NCI-H460 (cell line): ENCODE results near the gene AKAP17A. TPM values are rescaled to one million over a fixed set of nuclear protein-coding genes. Genes with fewer than 3 reads are reported as not detected.
"Not testable (repeated sequence)": the region's sequence is repeated elsewhere in the genome, so short reads cannot be mapped to it uniquely, and the experiment has no call there.

ENCODE experiments used
- DNase-seq: peaks from one replicate; pipeline ENCODE4 v3.0.0-alpha.2; 2016; ENCODE audit warnings: low read depth; ENCODE audit errors: extremely low read depth
- polyA plus RNA-seq: library from polyadenylated mRNA; depleted of rRNA; stranded (reverse); fragments of >200 nt; gene quantifications from 2 replicates; pipeline ENCODE4 v1.2.3, GENCODE V29; 2014; cell fraction: nucleus; rRNA removed
- total RNA-seq: library from RNA; depleted of rRNA; stranded (reverse); fragments of >200 nt; shearing (Covaris generic); gene quantifications from 2 replicates; pipeline ENCODE4 v1.2.3, GENCODE V29; 2014; rRNA removed

Gene AKAP17A, protein sequence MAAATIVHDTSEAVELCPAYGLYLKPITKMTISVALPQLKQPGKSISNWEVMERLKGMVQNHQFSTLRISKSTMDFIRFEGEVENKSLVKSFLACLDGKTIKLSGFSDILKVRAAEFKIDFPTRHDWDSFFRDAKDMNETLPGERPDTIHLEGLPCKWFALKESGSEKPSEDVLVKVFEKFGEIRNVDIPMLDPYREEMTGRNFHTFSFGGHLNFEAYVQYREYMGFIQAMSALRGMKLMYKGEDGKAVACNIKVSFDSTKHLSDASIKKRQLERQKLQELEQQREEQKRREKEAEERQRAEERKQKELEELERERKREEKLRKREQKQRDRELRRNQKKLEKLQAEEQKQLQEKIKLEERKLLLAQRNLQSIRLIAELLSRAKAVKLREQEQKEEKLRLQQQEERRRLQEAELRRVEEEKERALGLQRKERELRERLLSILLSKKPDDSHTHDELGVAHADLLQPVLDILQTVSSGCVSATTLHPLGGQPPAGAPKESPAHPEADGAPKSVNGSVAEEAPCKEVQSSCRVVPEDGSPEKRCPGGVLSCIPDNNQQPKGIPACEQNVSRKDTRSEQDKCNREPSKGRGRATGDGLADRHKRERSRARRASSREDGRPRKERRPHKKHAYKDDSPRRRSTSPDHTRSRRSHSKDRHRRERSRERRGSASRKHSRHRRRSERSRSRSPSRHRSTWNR
- total RNA-seq, result 36.0 and 37.9 TPM in 2 replicates
- polyA plus RNA-seq, result 195 and 224 TPM in 2 replicates

DNA sequence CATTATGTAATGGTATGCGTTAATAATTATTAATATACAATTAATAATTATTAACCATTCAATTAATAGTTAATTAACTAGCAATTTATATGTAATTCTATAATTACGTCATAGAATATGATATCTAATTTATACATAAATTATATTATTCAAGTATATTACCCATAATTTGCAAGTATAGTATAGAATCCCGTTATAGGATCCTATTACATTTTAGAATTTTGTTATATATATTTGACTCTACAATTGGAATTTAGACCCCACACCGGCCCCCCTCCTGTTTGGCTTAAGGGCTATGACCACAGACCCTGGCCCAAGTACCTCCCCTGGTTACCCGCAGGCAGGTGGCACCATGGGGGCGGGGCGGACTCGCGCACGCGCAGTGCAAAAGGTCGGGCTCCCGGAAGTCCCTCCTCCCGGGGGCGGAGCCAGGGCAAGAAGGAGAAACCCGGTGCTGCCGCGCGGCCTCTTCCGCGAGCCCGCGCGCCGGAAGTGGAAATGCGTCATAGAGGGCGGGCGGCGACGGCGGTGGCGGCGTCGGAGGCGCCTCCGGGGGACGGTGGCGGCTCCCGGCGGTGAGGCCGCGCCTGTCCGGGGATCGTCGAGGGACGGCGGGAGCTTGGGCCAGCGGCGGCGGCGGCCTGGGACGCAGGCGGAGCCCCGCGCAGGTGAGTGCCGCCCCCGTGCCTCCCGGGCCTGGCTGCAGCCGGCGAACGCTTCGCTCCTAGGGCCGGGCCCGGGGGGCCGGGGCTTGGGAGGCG lies at the start of gene AKAP17A:
TSS of gene AKAP17A (plus strand) at position 503 of the 761 bp plus-strand sequence. CDS start 1,859 bp downstream, outside the sequence.
- DNase-seq, result peak; percentile 98

DNA sequence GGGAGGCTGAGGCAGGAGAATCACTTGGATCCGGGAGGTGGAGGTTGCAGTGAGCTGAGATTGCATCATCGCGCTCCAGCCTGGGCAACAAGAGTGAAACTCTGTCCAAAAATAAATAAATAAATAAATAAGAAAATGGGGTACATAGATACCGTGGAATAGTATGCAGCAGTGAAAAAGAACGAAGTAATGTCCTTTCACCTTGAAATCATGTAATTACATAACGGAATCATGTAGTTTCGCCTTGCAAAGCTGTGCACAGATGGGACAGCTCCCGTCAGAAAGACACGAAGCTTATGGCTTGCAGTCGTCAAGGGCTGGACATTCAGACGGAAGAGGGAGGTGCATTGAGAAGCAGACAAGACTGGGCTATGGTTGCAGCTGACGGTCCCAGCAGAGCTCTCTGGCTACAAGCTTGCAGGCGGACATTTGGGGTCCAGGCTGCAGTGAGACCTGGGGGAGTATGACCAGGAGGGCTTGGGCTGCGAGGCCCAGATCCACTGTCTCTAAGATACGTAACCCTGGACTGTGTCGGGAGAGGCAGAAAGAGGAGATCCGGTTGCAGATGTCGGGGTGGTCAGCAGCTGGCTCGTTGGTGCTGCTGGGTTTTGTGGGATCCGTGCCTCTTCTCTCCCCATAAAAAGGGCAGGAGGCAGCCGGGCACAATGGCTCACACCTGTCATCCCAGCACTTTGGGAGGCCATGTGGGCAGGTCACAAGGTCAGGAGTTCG lies 48.2 kb upstream of the AKAP17A start:
- no peak for DNase-seq

DNA sequence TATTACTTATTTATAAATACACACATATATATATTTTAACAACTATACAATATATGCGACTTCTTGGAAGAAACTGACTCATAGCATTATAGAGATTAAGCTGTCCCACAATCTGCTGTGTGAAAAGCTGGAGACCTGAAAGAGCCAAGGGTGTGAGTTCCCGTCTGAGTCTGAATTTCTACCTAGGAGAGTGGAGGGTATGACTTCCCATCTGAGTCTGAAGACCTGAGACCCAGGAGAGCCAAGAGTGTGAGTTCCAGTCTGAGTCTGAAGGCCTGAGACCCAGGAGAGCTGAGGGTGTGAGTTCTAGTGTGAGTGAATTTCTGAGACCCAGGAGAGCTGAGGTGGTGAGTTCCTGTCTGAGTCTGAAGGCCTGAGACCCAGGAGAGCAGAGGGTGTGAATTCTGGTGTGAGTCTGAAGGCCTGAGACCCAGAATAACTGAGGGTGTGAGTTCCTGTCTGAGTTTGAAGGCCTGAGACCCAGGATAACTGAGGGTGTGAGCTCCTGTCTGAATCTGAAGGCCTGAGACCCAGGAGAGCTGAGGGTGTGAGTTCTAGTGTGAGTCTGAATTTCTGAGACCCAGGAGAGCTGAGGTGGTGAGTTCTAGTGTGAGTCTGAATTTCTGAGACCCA lies 45.5 kb upstream of the AKAP17A start:
- no peak for DNase-seq

DNA sequence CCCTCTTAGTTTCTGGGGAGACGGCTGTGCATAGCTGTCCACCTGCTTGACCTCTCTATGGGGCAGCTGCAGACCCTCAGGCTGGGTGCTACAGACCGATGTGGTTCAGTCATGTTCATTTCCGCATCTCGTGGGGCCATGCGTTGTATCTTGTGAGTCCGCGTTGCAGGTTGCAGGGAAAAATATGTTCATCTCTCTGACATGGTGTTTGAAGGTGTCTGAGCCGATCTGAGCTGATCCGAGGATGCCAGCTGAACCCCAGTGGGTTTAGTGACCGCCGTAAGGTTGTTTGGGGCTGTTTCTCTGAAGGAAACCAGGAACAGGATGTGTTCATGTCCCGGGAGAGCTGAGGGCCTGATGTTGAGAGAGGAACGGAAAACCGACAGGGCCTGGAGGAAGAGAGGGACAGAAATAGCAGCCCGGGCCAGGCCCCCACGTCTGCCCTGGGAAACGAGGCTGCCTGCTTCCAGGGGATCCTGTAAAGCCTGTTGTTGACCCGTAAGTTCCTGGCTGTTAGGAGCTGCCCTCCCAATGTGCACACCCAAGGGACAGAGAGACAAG lies 44.6 kb upstream of the AKAP17A start:
- no peak for DNase-seq

DNA sequence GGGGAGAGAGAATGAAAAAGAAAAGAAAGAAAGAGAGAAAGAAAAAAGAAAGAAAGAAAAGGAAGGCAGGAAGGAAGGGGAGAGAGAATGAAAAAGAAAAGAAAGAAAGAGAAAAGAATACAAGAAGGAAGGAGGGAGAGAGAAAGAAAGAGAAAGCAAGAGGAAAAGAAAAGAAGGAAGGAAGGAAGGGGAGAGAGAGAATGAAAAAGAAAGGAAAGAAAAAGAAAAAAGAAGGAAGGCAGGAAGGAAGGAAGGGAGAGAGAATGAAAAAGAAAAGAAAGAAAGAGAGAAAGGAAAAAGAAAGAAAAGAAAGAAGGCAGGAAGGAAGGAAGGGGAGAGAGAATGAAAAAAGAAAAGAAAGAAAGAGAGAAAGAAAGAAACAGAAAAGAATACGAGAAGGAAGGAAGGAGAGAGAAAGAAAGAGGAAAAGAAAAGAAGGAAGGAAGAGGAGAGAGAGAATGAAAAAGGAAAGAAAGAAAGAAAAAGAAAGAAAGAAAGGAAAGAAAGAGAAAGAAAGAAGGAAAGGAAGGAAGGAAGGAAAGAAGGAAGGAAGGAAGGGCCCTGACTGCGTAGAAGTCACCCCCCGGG lies 39.4 kb upstream of the AKAP17A start:
- DNase-seq, result no peak

DNA sequence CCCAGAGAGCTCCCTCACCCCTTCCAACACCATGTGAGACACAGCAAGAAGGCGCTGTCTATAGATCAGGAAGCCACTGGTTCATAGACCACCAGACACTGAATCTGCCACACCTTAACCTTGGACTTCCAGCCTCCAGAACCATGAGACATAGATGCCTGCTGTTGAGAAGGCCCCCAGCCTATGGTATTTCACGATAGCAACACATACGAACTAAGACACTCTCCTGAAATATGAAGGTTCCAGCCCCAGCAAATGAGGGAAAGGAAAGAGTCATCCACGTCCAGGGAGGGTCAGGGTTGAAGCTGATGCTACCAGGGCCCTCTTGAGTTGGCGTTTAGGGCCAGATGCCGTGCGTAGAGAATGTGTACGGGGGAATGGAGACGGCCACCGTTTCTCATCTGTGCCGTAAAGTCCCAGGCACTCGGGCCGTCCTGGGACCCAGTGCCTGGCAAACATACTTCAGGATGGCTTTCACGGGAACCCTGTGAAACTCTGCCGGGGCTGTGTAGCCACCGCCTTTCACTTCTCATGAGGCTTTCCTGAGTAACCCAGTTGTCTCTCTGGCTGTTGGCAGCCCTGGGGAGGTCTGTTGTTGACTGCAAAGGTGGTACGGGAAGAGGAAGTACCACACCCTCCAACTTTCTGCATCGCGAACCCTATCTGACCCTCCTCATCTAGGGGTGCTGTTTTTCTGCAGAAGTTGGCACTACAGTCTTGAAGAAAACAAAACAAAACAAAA lies 36.8 kb upstream of the AKAP17A start:
- no peak for DNase-seq

DNA sequence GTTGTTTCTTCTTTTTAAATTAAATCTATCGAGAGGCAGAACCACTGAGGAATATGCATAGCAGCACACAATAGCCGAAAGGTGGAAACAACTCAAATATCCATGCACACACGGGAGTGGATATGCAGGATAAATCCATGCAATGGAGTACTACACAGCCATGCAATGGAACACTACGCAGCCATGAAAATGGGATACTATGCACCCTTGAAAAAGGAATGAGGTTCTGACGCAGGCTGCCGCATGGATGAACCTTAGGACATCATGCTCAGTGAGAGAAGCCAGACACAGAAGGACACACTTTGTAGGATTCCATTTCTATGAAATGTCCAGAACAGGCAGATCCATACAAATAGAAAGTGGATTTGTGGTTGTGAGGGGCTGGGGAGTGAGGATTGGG lies 36.0 kb upstream of the AKAP17A start:
- no peak for DNase-seq

DNA sequence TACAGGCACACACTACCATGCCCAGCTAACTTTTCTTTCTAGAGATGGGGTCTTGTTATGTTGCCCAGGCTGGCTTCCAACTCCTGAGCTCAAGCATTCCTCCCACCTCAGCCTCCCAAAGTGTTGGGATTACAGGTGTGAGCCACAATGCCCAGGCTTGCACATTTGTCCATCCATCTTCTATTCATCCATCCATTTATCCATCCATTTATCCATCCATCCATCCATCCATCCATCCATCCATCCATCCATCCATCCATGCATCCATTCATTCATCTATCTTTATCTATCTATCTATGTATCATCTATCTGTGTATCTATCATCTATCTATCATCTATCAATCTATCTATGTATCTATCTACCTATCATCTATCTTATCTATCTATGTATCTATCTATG lies 34.0 kb upstream of the AKAP17A start:
- DNase-seq, result not testable (repeated sequence)

DNA sequence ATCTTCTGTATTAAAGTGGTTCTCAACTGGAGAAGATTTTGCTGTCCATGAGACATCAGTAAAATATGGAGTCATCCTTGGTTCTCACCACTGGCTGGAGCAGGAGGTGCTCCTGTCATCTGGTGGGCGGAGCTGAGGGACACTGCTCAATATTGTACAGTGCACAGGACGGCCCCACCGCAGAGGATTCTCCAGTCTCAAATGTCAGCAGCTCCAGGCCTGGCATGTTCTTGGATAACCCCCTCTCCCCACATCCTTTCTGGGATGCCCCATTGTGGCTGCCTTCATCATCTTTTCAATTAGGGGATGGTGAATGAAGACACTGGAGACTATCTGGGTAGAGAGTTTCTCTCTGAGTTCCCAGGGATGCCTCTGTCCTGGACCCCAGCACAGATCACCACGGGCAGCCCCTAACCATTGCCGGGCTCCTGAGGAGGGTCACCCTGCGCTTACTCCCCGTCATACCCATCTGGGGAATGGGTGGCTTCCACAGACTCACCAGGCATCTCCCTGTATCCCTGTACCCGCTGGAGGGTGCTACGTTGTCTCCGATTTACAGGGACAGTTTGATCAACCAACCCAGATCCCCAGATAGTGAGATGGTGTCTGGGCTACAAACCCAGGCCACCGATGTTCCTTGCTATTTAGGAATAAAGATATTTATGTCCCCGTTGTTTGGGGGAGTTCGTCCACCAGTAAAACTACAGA lies 32.5 kb upstream of the AKAP17A start:
- no peak for DNase-seq

DNA sequence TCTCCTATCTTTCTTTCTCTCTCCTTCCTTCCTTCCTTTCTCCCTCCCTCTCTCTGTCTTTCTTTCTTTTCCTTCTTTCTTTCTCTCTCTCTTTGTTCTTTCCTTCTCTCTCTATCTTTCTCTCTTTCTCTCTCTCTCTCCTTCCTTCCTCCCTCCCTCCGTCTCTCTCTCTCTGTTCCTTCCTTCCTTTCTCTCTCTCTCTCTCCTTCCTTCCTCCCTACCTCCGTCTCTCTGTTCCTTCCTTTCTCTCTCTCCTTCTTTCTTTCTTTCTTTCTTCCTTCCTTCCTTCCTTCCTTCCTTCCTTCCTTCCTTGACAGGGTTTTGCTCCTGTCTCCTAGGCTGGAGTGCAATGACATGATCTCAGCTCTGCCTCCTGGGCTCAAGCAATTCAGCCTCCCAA lies 30.2 kb upstream of the AKAP17A start:
- no peak for DNase-seq

DNA sequence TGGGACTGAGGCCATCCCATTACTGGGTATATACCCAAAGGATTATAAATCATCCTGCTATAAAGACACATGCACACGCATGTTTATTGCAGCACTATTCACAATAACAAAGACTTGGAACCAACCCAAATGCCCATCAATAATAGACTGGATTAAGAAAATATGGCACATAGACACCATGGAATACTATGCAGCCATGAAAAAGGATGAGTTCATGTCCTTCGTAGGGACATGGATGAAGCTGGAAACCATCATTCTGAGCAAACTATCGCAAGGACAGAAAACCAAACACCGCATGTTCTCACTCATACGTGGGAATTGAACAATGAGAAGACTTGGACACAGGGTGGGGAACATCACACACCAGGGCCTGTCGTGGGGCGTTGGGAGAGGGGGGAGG lies 27.3 kb upstream of the AKAP17A start:
- DNase-seq, result not testable (repeated sequence)

DNA sequence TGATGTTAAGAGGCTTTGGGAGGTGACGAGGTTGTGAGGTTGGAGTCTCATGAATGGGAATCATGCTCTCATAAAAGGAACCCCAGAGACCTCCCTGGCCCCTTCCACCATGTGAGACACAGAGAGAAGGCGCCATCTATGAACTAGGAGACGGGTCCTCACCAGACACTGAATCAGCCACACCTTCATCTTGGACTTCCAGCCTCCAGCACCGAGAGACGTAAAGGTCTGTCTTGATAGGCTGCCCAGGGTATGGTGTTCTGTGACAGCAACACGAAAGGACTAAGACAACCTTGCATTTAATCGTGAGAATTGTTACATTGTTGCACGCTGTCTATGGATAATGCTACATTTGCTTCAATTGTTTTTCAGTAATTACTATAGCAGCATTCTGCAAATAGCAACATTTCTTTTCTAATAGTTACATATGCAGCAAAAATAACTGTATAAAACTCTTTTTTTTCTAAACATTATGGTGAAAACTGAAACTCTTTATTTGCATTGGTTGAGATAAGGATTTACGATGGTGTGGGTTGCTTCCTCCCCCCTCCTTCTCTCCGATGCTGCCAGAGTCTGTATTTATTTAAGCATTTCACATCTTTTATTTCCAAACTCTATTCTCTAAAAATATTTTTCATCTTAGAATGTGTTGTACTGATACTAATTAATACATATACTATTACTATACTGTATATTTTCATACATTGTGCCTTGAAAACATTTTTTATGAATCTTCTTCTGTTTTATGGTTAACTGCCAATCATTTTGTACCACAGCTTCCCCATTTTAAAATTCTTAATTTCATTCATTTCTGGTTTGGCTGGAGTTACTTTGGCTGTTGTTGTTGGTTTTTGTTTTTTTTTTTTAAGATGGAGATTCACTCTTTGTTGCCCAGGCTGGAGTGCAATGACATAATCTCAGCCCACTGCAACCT lies 26.4 kb upstream of the AKAP17A start:
- no peak for DNase-seq

DNA sequence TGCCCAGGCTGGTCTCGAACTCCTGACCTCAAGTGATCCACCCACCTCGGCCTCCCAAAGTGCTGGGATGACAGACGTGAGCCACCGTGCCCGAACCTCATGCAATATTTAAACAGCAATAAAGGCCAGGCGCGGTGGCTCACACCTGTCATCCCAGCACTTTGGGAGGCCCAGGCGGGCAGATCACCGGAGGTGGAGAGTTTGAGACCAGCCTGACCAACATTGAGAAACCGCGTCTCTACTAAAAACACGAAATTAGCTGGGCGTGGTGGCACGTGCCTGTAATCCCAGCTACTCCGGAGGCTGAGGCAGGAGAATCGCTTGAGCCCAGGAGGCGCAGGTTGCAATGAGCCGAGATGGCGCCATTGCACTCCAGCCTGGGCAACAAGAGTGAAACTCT lies 17.2 kb upstream of the AKAP17A start:
- not testable (repeated sequence) for DNase-seq

DNA sequence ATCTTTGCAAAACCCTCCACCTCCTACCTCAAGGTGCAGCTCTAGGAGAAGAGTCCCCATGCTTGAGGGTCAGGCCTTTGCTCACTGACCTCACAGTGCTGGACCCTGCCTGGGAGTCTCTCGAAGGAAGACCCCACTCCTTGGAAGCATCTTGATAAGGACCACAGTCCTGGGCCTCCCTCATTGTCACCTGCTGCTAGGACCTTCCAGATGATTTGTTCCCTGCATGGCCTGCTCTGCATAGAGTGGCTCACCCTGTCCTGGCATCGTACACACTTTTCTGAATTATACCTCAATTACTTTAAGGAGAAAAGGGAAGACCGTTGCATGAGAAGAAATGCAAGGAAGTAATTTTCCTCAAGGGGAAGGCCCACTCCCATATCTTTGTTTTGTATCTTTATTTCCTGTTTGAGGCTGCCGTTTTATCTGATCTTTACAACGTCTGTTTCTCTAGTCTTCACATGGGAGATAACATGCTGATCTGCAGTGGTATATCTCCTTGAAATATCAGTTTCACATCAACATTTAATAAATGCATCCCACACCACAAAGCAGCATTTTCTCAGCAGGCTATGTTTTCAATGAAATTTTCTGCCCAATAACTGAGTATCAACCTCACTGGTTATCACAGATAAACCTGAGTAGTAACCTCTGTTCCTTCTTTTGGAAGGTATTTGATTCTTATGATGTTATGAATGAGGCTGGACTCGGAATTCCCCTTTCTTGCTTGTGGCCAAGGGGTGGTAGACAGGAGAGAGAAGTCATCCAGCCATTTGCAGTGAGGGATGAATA lies 15.0 kb upstream of the AKAP17A start:
- DNase-seq, result no peak

DNA sequence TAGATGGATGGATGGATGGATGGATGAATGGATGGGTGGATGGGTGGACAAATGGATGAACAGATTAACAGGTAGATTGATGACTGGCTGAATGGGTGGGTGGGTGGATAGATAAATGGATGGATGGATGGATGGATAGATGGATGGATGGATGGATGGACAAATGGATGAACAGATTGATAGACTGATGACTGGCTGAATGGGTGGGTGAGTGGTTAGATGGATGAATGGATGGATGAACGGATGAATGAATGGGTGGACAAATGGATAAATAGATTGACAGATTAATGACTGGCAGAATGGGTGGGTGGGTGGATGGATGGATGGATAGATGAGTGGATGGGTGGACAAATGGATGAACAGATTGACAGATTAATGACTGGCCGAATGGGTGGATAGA lies 13.6 kb upstream of the AKAP17A start:
- no peak for DNase-seq

DNA sequence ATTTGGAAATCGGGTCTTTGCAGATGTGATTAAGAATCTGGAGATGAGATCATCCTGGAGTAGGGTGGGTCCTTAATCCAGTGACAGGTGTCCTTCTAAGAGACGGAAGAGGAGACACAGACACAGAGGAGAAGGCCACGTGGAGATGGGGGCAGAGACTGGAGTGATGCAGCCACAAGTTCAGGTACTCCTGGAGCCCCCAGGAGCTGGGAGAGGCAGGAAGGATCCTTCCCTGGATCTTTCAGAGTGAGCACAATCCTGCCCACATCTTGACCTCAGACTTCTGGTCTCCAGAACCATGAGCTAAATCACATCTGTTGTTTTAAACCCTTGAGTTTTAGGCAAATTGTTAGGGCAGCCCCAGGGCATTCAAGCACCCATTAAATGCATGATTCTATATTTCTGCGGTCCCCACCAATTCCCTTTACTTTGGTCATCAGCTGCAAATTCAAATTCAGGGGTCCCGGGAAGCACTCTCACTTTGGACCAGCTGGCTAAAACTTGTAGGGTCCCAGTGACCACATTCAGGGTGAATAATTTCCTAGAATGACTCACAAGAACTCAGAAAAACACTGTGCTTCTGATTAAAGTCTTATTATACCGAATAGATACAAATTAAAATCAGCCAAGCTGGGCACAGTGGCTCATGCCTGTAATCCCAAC lies 12.8 kb upstream of the AKAP17A start:
- no peak for DNase-seq
